HG02678 (cell line): ENCODE results near the gene PRR36.
"Not testable (repeated sequence)": the region's sequence is repeated elsewhere in the genome, so short reads cannot be mapped to it uniquely, and the experiment has no call there.

Experiments
- ATAC-seq: cut with Tn5 transposase; IDR thresholded peaks from one replicate; pipeline ENCODE4 v1.9.1; 2021; ENCODE audit warnings: mild to moderate bottlenecking, moderate library complexity; ENCODE audit not compliant: unreplicated experiment

PRR36 gene

GRCh38 chr19:7861619-7862412 is 12.4 kb downstream of the PRR36 start:
- ATAC-seq, result no peak

- no peak for ATAC-seq
These were observed 13.2 kb downstream of the PRR36 start for GRCh38 chr19:7860714-7861618.

GRCh38 chr19:7859831-7860713 is 14.1 kb downstream of the PRR36 start:
- ATAC-seq, result no peak

- not testable (repeated sequence) for ATAC-seq
These were observed 15.1 kb downstream of the PRR36 start for GRCh38 chr19:7859087-7859486.

- no peak for ATAC-seq
These were observed 15.9 kb downstream of the PRR36 start for GRCh38 chr19:7858109-7858770.

GRCh38 chr19:7857727-7858108 is 16.5 kb downstream of the PRR36 start:
- ATAC-seq, result no peak

GRCh38 chr19:7856679-7857663 is 17.2 kb downstream of the PRR36 start:
- no peak for ATAC-seq

GRCh38 chr19:7856109-7856591 is 18.0 kb downstream of the PRR36 start:
- no peak for ATAC-seq

- ATAC-seq, result no peak
These were observed 18.6 kb downstream of the PRR36 start for GRCh38 chr19:7855426-7856108.

- ATAC-seq, result no peak
These were observed 20.4 kb downstream of the PRR36 start for GRCh38 chr19:7853770-7854128.

GRCh38 chr19:7852851-7853769 is 21.1 kb downstream of the PRR36 start:
- no peak for ATAC-seq

GRCh38 chr19:7851623-7852500 is 22.3 kb downstream of the PRR36 start:
- no peak for ATAC-seq

- ATAC-seq, result no peak
These were observed 23.1 kb downstream of the PRR36 start for GRCh38 chr19:7850945-7851622.

GRCh38 chr19:7850000-7850813 is 24.0 kb downstream of the PRR36 start:
- no peak for ATAC-seq

- no peak for ATAC-seq
These were observed 24.6 kb downstream of the PRR36 start for GRCh38 chr19:7849631-7849999.
